Epithelial cell of proximal tubule (primary cell): ENCODE measurements around the gene IMPG2. TPM values are rescaled to one million over a fixed set of nuclear protein-coding genes. Genes with fewer than 3 reads are reported as not detected.

Experiments
- DNase-seq: peaks from one replicate; pipeline ENCODE4 v3.0.0-alpha.2; 2011; ENCODE audit warnings: low read depth
- H3K4me3 ChIP-seq: 2 replicates; pipeline ENCODE4 v1.5.1; 2011; ENCODE audit warnings: low read depth, mild to moderate bottlenecking, low read length
- CTCF ChIP-seq: conservative IDR thresholded peaks from 2 replicates; pipeline ENCODE4 v1.5.1; 2012; ENCODE audit warnings: low read depth, mild to moderate bottlenecking, low read length
- total RNA-seq: library from RNA; depleted of rRNA; stranded (reverse); fragments of >200 nt; gene quantifications from 2 replicates; pipeline ENCODE4 v1.2.3, GENCODE V29; 2015

The IMPG2 gene
- total RNA-seq, 1 donor from 2014 or later, result under 0.01 TPM

- DNase-seq, result no peak
- no peak for TF ChIP-seq CTCF
- H3K4me3 ChIP-seq, result no peak overlapping the region
These were observed 17.2 kb downstream of the IMPG2 start for GRCh38 chr3:101303089-101303731.

GRCh38 chr3:101300073-101300472, 20.3 kb downstream of the IMPG2 start:
- H3K4me3 ChIP-seq, result no peak overlapping the region
- DNase-seq, result no peak
- TF ChIP-seq CTCF, result no peak

- H3K4me3 ChIP-seq, result no peak overlapping the region
- no peak for DNase-seq
These were observed 28.3 kb downstream of the IMPG2 start for GRCh38 chr3:101292027-101292426.

GRCh38 chr3:101288294-101288693, 32.1 kb downstream of the IMPG2 start:
- no peak overlapping the region for H3K4me3 ChIP-seq
- no peak for DNase-seq
- no peak for TF ChIP-seq CTCF

More at GRCh38 chr3:101292027-101292426, 28.3 kb downstream of the IMPG2 start:
- TF ChIP-seq CTCF, result no peak

GRCh38 chr3:101284757-101285156, 35.6 kb downstream of the IMPG2 start:
- no peak for TF ChIP-seq CTCF
- H3K4me3 ChIP-seq, result no peak overlapping the region
- no peak for DNase-seq

- DNase-seq, result no peak
- TF ChIP-seq CTCF, result no peak
- H3K4me3 ChIP-seq, result no peak overlapping the region
These were observed 38.8 kb downstream of the IMPG2 start for GRCh38 chr3:101281521-101282030.
